GM12864 (cell line): ENCODE results near the gene CTU2.

Experiments used
- DNase-seq: peaks from one replicate; pipeline ENCODE4 v3.0.0-alpha.2; 2011; ENCODE audit warnings: low read depth
- H3K4me3 ChIP-seq: 2 replicates; pipeline ENCODE4 v1.5.1; 2011; ENCODE audit warnings: mild to moderate bottlenecking, low read depth, low read length, control low read depth
- TF ChIP-seq, protein P1 (sequence below): IDR thresholded peaks from 2 replicates; pipeline ENCODE4 v1.5.1; 2011; ENCODE audit warnings: low read depth, mild to moderate bottlenecking, moderate library complexity, low read length, control low read depth, inconsistent platforms; ENCODE audit errors: missing control alignments

Gene CTU2

DNA sequence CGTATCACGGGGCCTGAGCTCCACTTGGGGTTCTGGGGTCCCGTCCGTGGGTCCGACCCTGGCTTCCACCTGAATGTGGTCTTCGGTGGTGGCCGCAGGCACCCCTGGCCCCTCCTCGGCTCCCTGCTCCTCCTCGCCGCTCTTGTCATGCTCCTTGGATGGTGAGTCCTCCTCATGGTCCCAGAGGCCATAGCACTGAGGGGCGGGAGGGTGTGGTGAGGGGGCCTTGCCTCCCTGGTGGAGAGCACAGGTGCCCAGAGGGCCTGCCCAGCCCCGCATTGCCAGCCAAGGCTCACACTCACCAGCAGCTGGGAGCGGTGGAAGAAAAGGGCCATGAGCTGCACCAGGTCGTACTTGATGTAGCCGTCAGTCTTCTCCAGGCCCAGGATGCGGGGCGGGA, 14.9 kb downstream of the CTU2 start:
- TF ChIP-seq, protein P1, sequence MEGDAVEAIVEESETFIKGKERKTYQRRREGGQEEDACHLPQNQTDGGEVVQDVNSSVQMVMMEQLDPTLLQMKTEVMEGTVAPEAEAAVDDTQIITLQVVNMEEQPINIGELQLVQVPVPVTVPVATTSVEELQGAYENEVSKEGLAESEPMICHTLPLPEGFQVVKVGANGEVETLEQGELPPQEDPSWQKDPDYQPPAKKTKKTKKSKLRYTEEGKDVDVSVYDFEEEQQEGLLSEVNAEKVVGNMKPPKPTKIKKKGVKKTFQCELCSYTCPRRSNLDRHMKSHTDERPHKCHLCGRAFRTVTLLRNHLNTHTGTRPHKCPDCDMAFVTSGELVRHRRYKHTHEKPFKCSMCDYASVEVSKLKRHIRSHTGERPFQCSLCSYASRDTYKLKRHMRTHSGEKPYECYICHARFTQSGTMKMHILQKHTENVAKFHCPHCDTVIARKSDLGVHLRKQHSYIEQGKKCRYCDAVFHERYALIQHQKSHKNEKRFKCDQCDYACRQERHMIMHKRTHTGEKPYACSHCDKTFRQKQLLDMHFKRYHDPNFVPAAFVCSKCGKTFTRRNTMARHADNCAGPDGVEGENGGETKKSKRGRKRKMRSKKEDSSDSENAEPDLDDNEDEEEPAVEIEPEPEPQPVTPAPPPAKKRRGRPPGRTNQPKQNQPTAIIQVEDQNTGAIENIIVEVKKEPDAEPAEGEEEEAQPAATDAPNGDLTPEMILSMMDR = no peak
- no peak for DNase-seq
- no peak overlapping the region for H3K4me3 ChIP-seq

DNA sequence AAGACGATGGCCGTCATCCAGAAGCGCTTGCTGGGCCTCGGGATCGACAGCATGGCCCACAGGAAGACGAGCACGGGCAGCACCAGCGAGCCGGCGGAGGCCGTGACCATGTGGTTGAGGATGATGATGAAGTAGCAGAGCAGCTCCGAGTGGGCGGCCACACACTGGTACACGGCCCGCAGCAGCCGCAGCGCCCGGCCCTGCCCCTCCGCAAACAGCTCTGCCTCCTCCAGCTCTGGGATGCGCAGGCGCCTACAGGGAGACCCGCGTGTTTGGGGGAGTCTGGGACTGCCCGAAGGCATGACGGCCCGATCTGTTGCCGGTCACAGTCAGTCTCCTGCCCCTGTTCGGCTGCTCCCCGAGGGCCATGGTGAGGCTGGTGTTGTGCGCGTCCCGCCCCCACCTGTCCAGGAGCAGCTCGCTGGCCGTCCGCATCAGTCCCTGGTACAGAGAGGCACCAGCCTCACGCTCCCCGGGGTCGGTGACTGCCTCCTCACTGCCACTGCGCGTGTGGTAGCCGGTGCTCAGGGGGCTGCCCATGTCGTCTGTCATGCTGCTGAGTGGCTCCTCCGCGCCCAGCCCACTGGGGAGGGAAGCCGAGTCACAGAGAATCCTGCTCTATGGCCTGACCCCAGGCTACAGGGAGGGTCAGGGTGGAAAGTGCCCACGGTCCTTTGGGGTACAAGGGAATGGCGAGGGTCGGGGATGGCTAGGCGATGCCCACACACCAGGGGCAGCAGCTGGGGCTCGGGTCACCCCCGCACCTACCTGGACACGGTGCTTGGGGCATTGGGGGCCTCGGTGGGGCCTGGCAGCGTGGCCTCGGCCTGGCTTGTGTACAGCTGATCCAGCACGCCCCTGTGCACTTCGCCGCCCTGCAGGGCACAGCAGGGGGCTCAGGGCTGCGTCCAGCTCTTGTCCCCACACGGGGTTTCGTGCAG, 15.8 kb downstream of the CTU2 start:
- no peak overlapping the region for H3K4me3 ChIP-seq
- TF ChIP-seq, protein P1 = no peak
- no peak for DNase-seq

DNA sequence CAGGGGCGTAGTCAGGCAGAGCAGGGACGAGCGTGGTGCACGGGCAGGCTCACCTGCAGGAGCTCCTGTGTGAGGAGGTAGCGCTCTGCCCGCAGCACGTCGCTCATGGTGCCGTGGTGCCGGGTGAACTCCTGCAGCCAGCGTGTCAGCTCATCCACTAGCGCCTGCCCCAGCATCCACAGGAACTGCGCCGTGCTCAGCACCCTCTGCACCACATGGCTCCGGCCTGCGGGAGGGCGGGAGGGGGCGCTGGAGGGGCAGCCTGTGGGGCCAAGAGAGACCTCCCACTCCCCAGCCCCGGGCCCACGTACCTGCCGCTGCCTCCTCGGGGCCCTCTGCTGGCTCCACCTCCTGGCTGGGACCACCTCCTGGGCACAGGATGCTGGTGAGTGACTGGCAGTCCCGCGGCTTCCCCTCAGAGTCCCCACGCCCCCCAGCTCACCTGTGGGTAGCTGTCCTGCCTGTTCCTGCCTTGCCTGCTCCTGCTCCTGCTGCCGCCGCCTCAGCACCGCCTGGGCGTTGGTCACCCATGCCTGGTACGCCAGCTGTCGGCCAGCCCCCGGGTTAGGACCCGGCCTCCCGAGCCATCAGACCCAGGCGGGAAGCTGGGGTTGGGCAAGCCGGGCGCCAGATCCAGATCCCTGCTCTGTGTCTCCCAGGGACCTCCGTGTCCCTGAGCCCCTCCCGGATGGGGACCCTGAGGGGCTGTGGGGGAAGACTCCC, 16.6 kb downstream of the CTU2 start:
- TF ChIP-seq, protein P1 = no peak
- no peak overlapping the region for H3K4me3 ChIP-seq
- no peak for DNase-seq

DNA sequence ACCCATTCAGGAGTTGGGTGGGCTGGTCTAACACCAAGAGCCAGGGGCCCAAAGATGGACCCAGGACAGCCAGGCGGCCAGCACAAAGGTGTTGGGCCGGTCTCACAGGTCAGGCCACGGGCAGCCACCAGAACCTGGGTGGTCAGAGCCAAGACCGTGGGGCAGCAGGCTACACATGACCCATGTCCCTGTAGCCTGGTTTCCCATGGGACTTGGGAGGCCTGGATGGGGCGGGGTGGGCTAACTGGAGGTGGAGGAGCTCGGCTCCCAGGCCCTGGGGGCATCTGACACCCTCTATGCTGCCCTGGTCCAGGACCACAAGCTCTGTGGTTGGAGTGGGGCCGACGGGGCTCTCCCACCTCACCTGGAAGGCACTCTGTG, 17.2 kb downstream of the CTU2 start:
- DNase-seq = no peak
- H3K4me3 ChIP-seq = no peak overlapping the region
- TF ChIP-seq, protein P1 = no peak

DNA sequence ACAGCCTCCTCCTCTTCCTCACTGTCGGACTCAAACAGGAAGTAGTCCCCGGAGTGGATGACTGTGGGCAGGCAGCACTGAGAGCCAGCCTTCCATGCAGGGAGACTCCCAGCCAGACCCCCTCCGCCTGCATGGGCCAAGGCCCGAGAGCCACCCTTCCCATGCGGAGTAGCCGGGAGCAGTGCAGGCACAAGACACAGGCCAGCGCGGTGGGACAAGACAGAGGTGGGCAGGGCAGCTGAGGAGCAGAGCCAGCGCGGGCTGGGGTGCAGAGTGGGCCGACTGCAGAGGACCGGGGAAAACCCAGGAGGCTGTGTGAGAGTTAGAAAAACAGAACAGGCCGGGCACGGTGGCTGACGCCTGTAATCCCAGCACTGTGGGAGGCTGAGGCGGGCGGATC, 17.6 kb downstream of the CTU2 start:
- H3K4me3 ChIP-seq = no peak overlapping the region
- TF ChIP-seq, protein P1 = no peak

DNA sequence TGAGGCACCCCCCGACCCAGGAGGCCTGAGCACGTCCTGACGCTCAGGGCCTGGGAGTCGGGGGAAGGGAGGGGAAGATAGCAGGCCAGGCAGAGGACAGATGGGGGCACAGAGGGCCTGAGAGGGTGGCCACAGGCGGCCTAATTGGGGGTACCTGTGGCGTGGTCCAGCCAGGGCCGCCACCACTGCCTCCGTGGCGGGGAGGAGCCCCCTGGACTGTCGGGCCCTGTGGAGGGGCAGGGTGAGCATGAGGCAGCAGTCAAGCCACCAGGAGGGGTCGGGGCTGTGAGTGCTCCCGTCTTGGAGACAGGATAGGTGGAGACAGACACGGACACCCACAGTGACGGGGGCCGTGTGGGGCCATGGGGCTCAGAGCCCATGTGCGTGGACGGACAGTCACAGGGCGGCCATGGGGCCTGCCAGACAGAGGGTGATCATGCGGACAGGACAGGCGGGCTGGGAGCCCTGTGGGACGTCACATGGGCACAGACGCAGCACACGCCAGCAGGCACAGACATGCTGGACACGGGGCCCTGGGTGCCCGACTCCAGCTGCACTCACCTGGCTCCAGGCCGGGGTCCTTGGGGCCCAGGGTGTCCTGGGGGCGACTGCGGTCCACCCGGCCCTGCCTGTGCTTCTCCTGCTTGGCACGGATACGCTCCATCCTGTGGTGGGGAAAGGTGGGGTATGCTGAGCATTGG, 18.7 kb downstream of the CTU2 start:
- DNase-seq = no peak
- H3K4me3 ChIP-seq = no peak overlapping the region
- TF ChIP-seq, protein P1 = no peak

More for the DNA sequence above, 17.6 kb downstream of the CTU2 start:
- DNase-seq = no peak
